OCI-LY7 (cell line): Measurements from ENCODE around the gene ZSWIM5. TPM values are rescaled to one million over a fixed set of nuclear protein-coding genes. Genes with fewer than 3 reads are reported as not detected.

Source experiments
- BruUV-seq: library from RNA; stranded (reverse); fragments of 400-500 nt; replicated peaks from 2 replicates; lab custom pipeline; 2021; lab: Mats Ljungman, UMichigan
- CTCF ChIA-PET: fragments of 300-600 bp; sonication (Branson Sonifier 250); formaldehyde crosslinking; loops from one replicate; lab custom pipeline; 2022; ENCODE audit warnings: antibody characterized with exemption; ENCODE audit not compliant: unreplicated experiment; lab: Charles Lee
- POLR2A ChIA-PET: fragments of 300-600 bp; sonication (Branson Sonifier 250); formaldehyde crosslinking; loops from one replicate; lab custom pipeline; 2022; ENCODE audit warnings: antibody characterized with exemption; lab: Charles Lee
- DNase-seq: peaks from one replicate; pipeline ENCODE4 v3.0.0-alpha.2; 2015; ENCODE audit warnings: low spot score
- H2AFZ ChIP-seq: fragments of 200-600 bp; sonication (generic), shearing (Covaris generic); 2 replicates; pipeline ENCODE4 v1.6.1; 2014; ENCODE audit warnings: mild to moderate bottlenecking, antibody characterized with exemption, low read length, moderate library complexity
- H3K27ac ChIP-seq: fragments of 200-600 bp; sonication (generic); 2 replicates; pipeline ENCODE4 v1.5.1; 2014; ENCODE audit warnings: mixed run types, low read depth, mild to moderate bottlenecking, moderate library complexity, low read length, inconsistent platforms; ENCODE audit not compliant: poor library complexity, severe bottlenecking
- H3K36me3 ChIP-seq: fragments of 200-600 bp; sonication (generic); 2 replicates; pipeline ENCODE4 v1.6.1; 2014; ENCODE audit warnings: mild to moderate bottlenecking, antibody characterized with exemption, low read length, moderate library complexity, mixed read lengths; ENCODE audit not compliant: insufficient read depth
- H3K4me1 ChIP-seq: fragments of 200-600 bp; sonication (generic); 2 replicates; pipeline ENCODE4 v1.5.1; 2014; ENCODE audit warnings: mild to moderate bottlenecking, low read length; ENCODE audit not compliant: insufficient read depth, poor library complexity, severe bottlenecking
- H3K4me2 ChIP-seq: fragments of 200-600 bp; sonication (generic); 2 replicates; pipeline ENCODE4 v1.6.1; 2014; ENCODE audit warnings: mild to moderate bottlenecking, low read length
- H3K4me3 ChIP-seq: fragments of 200-600 bp; sonication (generic); 2 replicates; pipeline ENCODE4 v1.5.1; 2014; ENCODE audit warnings: mild to moderate bottlenecking, low read depth, low read length; ENCODE audit not compliant: poor library complexity, severe bottlenecking
- H3K79me2 ChIP-seq: fragments of 200-600 bp; sonication (generic); 2 replicates; pipeline ENCODE4 v1.6.1; 2016; ENCODE audit warnings: low read depth, mild to moderate bottlenecking, low read length, moderate library complexity, mixed read lengths; ENCODE audit not compliant: insufficient read depth
- H3K9me2 ChIP-seq: fragments of 200-600 bp; sonication (generic); 2 replicates; pipeline ENCODE4 v1.6.1; 2016; ENCODE audit warnings: mild to moderate bottlenecking, low read length, mixed read lengths; ENCODE audit not compliant: insufficient read depth
- H3K9me3 ChIP-seq: fragments of 200-600 bp; sonication (generic); 2 replicates; pipeline ENCODE4 v1.6.1; 2014; ENCODE audit warnings: mild to moderate bottlenecking, mixed run types, low read length, mixed read lengths
- H4K20me1 ChIP-seq: fragments of 200-600 bp; sonication (generic); 2 replicates; pipeline ENCODE4 v1.6.1; 2014; ENCODE audit warnings: mild to moderate bottlenecking, antibody characterized with exemption, low read length, moderate library complexity, mixed read lengths; ENCODE audit not compliant: insufficient read depth
- CTCF ChIP-seq: fragments of 200-600 bp; sonication (generic); conservative IDR thresholded peaks from 2 replicates; pipeline ENCODE4 v1.5.1; 2014; ENCODE audit warnings: mild to moderate bottlenecking, antibody characterized with exemption, low read length, moderate library complexity, mixed read lengths
- EZH2phosphoT487 ChIP-seq: fragments of 200-600 bp; sonication (generic); IDR thresholded peaks from 2 replicates; pipeline ENCODE4 v1.6.1; 2018; ENCODE audit warnings: low read depth, borderline replicate concordance, mild to moderate bottlenecking, mixed run types, antibody characterized with exemption, low read length, moderate library complexity, mixed read lengths
- intact Hi-C: fragments of 100-400 bp; cut with micrococcal nuclease; formaldehyde crosslinking; loops from one replicate; pipeline ENCODE4 v1.10.0; 2022; ENCODE audit not compliant: unreplicated experiment
- total RNA-seq, 2 experiments: library from RNA; depleted of rRNA in 1 of 2; stranded (reverse); fragments of >200 nt in 1 of 2; shearing (Covaris generic) in 1 of 2; gene quantifications; 2 replicates each; pipeline ENCODE4 v1.2.3, GENCODE V29; 2014 to 2022

ZSWIM5 gene
- total RNA-seq, 2 experiments from 2014 or later, result 0.28 to 0.42 TPM

- no peaks in the 10 kb centered on the region for H3K9me3 ChIP-seq
- H3K27ac ChIP-seq, result no peak overlapping the region
- no peak for DNase-seq
- POLR2A ChIA-PET, result no interaction called here
- H3K9me2 ChIP-seq, result no peaks in the 10 kb centered on the region
- no peak overlapping the region for H3K4me3 ChIP-seq
- CTCF ChIA-PET, result no interaction called here
- no peaks in the 10 kb centered on the region for H4K20me1 ChIP-seq
- H3K79me2 ChIP-seq, result no peaks in the 10 kb centered on the region
- H3K36me3 ChIP-seq, result no peaks in the 10 kb centered on the region
- no peak overlapping the region for H3K4me2 ChIP-seq
- TF ChIP-seq EZH2phosphoT487, result no peak
- TF ChIP-seq CTCF, result no peak
- intact Hi-C loops, result no loop called here
- no peaks in the 10 kb centered on the region for H3K4me1 ChIP-seq
- BruUV-seq, result no TSS peak
- no peak overlapping the region for H2AFZ ChIP-seq
These were observed 29.0 kb downstream of the ZSWIM5 start for GRCh38 chr1:45177452-45177851.

GRCh38 chr1:45172764-45173163, 33.6 kb downstream of the ZSWIM5 start:
- Histone ChIP-seq H3K36me3 (no peaks in the 10 kb centered on the region), H3K27ac (no peak overlapping the region), H3K4me1 (no peaks in the 10 kb centered on the region), H3K9me3 (no peaks in the 10 kb centered on the region), H3K4me3 (no peak overlapping the region), H2AFZ (no peak overlapping the region), H3K4me2 (no peak overlapping the region), H3K9me2 (no peaks in the 10 kb centered on the region), H3K79me2 (no peaks in the 10 kb centered on the region), H4K20me1 (no peaks in the 10 kb centered on the region)
- TF ChIP-seq EZH2phosphoT487, result no peak
- no peak for TF ChIP-seq CTCF
- no peak for DNase-seq
- no TSS peak for BruUV-seq
- intact Hi-C loops, result no loop called here
- ChIA-PET CTCF (no interaction called here), POLR2A (no interaction called here)

GRCh38 chr1:45172005-45172404, 34.4 kb downstream of the ZSWIM5 start:
- intact Hi-C loops, result no loop called here
- no peak overlapping the region for H2AFZ ChIP-seq
- CTCF ChIA-PET, result no interaction called here

More at GRCh38 chr1:45172005-45172404, 34.4 kb downstream of the ZSWIM5 start:
- Histone ChIP-seq H4K20me1 (no peaks in the 10 kb centered on the region), H3K36me3 (no peaks in the 10 kb centered on the region), H3K27ac (no peak overlapping the region), H3K4me3 (no peak overlapping the region), H3K4me2 (no peak overlapping the region), H3K4me1 (no peaks in the 10 kb centered on the region), H3K9me2 (no peaks in the 10 kb centered on the region), H3K9me3 (no peaks in the 10 kb centered on the region), H3K79me2 (no peaks in the 10 kb centered on the region)
- POLR2A ChIA-PET, result no interaction called here
- BruUV-seq, result no TSS peak
- no peak for DNase-seq
- TF ChIP-seq CTCF (no peak), EZH2phosphoT487 (no peak)
